ENCODE results near the gene KRTAP17-1.

DNA sequence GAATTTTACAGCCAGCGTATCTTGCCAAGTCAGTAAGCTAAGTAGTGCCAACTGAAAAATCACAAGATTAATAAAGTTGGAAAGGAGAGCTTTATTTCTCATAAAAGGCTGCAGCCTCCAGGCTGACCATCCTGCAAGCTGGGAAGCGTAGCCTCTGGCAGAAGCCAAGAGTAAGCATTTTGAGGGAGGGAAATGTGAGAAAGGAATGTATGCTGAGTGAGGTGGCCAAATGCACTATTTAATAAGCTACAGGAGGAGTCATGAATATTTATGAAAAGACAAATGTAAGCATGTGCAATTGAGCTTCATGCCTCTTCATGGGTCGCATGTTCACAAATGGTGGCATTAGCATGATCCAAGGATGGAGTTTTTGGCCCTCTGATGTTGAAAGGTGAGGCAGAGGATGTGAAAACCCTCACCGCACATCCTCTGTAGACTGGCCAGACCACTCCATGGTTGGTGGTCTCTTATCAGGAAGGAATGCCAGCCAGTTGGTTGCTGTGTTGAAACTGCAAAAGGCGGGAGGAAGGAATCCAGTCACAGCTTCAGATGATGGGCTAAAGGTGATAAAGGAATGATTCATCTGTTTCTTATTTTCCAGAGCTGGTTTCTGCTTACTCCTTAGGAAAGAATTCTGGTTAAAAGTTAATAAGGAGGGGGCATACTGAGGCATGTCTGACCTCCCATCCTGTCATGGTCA is 44.9 kb upstream of the KRTAP17-1 start:
- no peak for TF ChIP-seq ZNF274 (IDR thresholded peaks at IDR 0.05; ENCODE audit: low read length)
- no peak for TF ChIP-seq ZNF274 (tag by site-specific recombination; IDR thresholded peaks at IDR 0.05; ENCODE audit: borderline replicate concordance)
- TF ChIP-seq MZF1 (tag by site-specific recombination; IDR thresholded peaks at IDR 0.05; ENCODE audit: borderline replicate concordance): no peak
- no peak for TF ChIP-seq ZNF423 (tag by site-specific recombination; IDR thresholded peaks at IDR 0.05)
- TF ChIP-seq ZNF394 (tag by site-specific recombination; IDR thresholded peaks at IDR 0.05; ENCODE audit: borderline replicate concordance): no peak
- TF ChIP-seq, protein P1, sequence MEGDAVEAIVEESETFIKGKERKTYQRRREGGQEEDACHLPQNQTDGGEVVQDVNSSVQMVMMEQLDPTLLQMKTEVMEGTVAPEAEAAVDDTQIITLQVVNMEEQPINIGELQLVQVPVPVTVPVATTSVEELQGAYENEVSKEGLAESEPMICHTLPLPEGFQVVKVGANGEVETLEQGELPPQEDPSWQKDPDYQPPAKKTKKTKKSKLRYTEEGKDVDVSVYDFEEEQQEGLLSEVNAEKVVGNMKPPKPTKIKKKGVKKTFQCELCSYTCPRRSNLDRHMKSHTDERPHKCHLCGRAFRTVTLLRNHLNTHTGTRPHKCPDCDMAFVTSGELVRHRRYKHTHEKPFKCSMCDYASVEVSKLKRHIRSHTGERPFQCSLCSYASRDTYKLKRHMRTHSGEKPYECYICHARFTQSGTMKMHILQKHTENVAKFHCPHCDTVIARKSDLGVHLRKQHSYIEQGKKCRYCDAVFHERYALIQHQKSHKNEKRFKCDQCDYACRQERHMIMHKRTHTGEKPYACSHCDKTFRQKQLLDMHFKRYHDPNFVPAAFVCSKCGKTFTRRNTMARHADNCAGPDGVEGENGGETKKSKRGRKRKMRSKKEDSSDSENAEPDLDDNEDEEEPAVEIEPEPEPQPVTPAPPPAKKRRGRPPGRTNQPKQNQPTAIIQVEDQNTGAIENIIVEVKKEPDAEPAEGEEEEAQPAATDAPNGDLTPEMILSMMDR (tag by site-specific recombination; IDR thresholded peaks at IDR 0.05): no peak
- TF ChIP-seq, protein P2, sequence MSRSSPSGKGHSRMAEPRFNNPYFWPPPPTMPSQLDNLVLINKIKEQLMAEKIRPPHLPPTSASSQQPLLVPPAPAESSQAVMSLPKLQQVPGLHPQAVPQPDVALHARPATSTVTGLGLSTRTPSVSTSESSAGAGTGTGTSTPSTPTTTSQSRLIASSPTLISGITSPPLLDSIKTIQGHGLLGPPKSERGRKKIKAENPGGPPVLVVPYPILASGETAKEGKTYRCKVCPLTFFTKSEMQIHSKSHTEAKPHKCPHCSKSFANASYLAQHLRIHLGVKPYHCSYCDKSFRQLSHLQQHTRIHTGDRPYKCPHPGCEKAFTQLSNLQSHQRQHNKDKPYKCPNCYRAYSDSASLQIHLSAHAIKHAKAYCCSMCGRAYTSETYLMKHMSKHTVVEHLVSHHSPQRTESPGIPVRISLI (tag by site-specific recombination; IDR thresholded peaks at IDR 0.05): no peak
- no peak for TF ChIP-seq ZNF37A (tag by site-specific recombination; IDR thresholded peaks at IDR 0.05)
- no peak for TF ChIP-seq REST (tag by site-specific recombination; IDR thresholded peaks at IDR 0.05)

All from HEK293 (cell line).